HL-60 (cell line): Measurements from ENCODE around the gene NXPH4.

Experiments used
- DNase-seq, 2 experiments: peaks; one replicate each; pipeline ENCODE4 v3.0.0-alpha.2; 2010 to 2020; ENCODE audit warnings: low read depth in 1 of 2, low spot score in 1 of 2
- H3K27ac ChIP-seq: fragments of 250-450 bp; sonication (Bioruptor Pico); replicated peaks from 2 replicates; pipeline ENCODE4 v1.5.1; 2020; ENCODE audit warnings: mild to moderate bottlenecking, moderate library complexity
- H3K27me3 ChIP-seq: fragments of 250-450 bp; sonication (Bioruptor Pico); 2 replicates; pipeline ENCODE4 v1.5.1; 2021; ENCODE audit warnings: mild to moderate bottlenecking, moderate library complexity; ENCODE audit not compliant: insufficient read depth, poor library complexity, severe bottlenecking
- H3K4me3 ChIP-seq: replicated peaks from 2 replicates; pipeline ENCODE4 v1.5.1; 2011; ENCODE audit warnings: mild to moderate bottlenecking, control low read depth, low read length; ENCODE audit not compliant: insufficient read depth
- CTCF ChIP-seq: IDR thresholded peaks from one replicate; pipeline ENCODE4 v1.5.1; 2011; ENCODE audit warnings: low read length, control low read depth, inconsistent platforms; ENCODE audit not compliant: insufficient read depth
- GABPA ChIP-seq: IDR thresholded peaks from 2 replicates; pipeline ENCODE4 v1.6.1; 2012; ENCODE audit warnings: low read depth
- POLR2AphosphoS5 ChIP-seq: IDR thresholded peaks from 2 replicates; pipeline ENCODE4 v1.6.1; 2012; ENCODE audit warnings: low read depth
- REST ChIP-seq: IDR thresholded peaks from 2 replicates; pipeline ENCODE4 v1.6.1; 2012; ENCODE audit warnings: low read depth; ENCODE audit not compliant: insufficient replicate concordance
- SPI1 ChIP-seq: IDR thresholded peaks from 2 replicates; pipeline ENCODE4 v1.6.1; 2012; ENCODE audit warnings: low read depth, mild to moderate bottlenecking, borderline replicate concordance

Gene NXPH4

GRCh38 chr12:57209916-57210315 is 6.7 kb upstream of the NXPH4 start:
- TF ChIP-seq POLR2AphosphoS5 = no peak
- no peak for TF ChIP-seq CTCF
- no peak for TF ChIP-seq SPI1
- no peak for TF ChIP-seq REST
- no peak for TF ChIP-seq GABPA
- Histone ChIP-seq H3K27ac (no peak overlapping the region), H3K27me3 (peaks cover 6% of the 10 kb centered on the region), H3K4me3 (no peak overlapping the region)
- DNase-seq = no peak

- H3K27me3 ChIP-seq = peaks cover 11% of the 10 kb centered on the region
- no peak overlapping the region for H3K27ac ChIP-seq
- H3K4me3 ChIP-seq = no peak overlapping the region
- no peak for TF ChIP-seq REST
- no peak for TF ChIP-seq POLR2AphosphoS5
- TF ChIP-seq GABPA = no peak
- TF ChIP-seq CTCF = no peak
- no peak for TF ChIP-seq SPI1
- DNase-seq = no peak
Observed at GRCh38 chr12:57210461-57210860, 6.1 kb upstream of the NXPH4 start.

GRCh38 chr12:57210926-57211692 is 5.5 kb upstream of the NXPH4 start:
- Histone ChIP-seq H3K27ac (no peak overlapping the region), H3K27me3 (peaks cover 18% of the 10 kb centered on the region), H3K4me3 (no peak overlapping the region)
- peak; percentile 49; the same call in 1 of the 2 replicates for TF ChIP-seq SPI1
- TF ChIP-seq GABPA = no peak
- DNase-seq = peak; percentile 67 to 80

GRCh38 chr12:57211791-57212700 is 4.5 kb upstream of the NXPH4 start:
- DNase-seq = no peak
- Histone ChIP-seq H3K27ac (no peak overlapping the region), H3K4me3 (no peak overlapping the region), H3K27me3 (peaks cover 24% of the 10 kb centered on the region)
- no peak for TF ChIP-seq REST
